NCI-H2196 (cell line): ENCODE data around the gene SPRR1A.

Source experiments
- DNase-seq: peaks from one replicate; lab custom pipeline; 2025; ENCODE audit not compliant: unreplicated experiment; lab: John Stamatoyannopoulos, UW

Gene SPRR1A, protein sequence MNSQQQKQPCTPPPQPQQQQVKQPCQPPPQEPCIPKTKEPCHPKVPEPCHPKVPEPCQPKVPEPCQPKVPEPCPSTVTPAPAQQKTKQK

GRCh38 chr1:152983743-152984142 is at the start of gene SPRR1A:
Gene SPRR1A, plus strand, starts transcription at chr1:152984081. Its CDS starts 1,150 bp downstream, at chr1:152985231.
- no peak for DNase-seq

- DNase-seq: no peak
Measured at GRCh38 chr1:152940614-152941013, 43.3 kb upstream of the SPRR1A start.

GRCh38 chr1:152941037-152941711 is 42.7 kb upstream of the SPRR1A start:
- no peak for DNase-seq

DNA sequence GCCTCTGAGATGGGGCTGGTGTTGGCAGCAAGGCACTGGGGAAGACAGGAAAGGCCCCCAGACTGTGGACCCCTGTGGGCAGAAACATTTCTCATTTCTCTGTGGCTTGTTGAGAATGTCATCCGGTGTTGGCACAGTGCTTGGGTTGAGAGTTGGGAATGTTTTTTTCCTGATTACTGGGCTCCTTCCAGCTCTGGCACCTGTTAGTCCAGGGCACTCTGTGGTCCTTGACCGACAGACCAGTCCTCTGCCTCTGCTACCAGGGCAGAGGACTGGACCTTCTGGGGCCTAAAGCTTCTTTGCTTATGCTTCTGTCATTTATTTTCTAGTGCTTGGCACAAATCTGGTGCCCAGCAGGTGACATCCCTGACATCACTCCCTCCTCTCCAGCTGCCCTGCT is 41.7 kb upstream of the SPRR1A start:
- no peak for DNase-seq

GRCh38 chr1:152946248-152946647 is 37.6 kb upstream of the SPRR1A start:
- DNase-seq: no peak

- DNase-seq: no peak
Measured at GRCh38 chr1:152946651-152947256, 37.1 kb upstream of the SPRR1A start, which contains the start of gene SPRR5. Gene SPRR5, plus strand, starts transcription at chr1:152947206. Its CDS starts 1,349 bp downstream, at chr1:152948555.

DNA sequence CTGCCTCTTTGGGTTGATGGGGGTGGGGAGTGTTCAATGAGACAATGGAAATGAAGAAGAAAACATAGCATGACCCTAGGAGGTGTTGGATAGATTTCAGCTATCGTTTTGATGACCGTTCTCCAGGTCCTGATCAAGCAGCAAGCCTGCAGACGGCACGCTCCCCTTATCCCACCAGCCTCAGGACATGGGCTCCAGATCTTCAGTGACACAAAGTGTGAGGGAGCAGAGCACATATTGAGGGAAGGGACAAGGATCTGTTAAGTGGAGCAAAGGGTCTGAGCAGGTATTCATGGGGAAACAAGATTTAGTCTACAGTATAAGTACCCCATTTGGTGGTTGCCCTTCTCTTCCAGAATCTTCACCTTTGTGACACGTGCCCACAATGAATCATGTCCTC is 32.2 kb upstream of the SPRR1A start:
- no peak for DNase-seq

DNA sequence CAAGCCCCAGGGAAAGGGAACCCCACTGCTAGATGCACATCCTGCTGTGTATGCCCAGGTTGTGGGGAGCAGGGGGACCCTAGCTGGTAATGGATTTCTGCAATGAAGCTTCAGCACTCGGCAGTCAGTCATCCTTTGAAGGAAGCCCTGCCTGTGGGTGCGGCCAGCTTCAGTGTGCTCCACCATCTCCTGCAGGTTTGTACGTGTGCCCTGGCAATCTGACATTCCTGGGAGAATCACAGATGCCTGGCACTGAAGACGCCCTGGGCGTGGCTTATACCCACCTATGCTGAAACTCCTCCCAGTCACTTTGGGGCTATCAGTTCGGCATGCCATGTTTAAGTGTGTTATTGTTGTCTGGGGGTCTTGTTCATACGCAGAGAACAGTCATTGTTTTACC is 30.1 kb upstream of the SPRR1A start:
- no peak for DNase-seq

DNA sequence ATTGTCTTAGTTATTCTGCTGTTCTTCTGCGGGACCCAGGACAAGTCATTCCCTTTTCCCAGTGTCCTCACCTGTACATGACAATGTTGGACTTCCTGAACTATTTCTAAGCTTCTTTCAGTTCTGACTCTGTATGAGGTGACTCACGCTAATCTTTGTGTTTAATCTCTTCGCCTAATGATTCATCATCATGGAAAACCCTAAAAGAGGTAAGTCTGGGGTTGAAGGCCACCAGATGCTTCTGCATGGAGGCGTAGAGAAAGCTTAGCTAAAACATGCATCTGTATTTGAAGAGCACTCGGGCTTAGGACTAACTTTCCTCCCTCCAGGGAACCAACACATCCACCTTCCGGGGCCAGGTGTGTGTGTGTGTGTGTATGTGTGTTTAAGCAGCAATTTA is 29.4 kb upstream of the SPRR1A start:
- DNase-seq: no peak

GRCh38 chr1:152957561-152957960 is 26.3 kb upstream of the SPRR1A start:
- no peak for DNase-seq

DNA sequence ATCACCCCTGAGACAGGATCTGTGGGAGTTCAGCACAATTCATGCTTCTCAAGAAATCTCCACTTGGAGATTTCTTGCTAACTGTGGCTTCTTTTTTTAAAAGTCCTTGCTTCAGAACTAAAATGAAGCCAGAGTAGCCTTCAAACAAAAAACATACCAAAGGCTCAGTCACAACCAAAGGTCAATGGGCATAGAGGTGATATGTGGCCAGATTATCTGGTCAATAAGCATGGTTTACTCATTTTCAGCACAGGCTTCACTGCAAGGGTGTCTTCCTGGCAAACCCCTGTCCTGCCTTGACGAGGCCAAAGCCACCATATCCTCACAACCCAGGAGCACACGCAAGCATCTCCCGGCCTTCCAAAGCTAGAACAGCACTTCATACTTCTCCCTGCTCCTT is 24.6 kb upstream of the SPRR1A start:
- no peak for DNase-seq

DNA sequence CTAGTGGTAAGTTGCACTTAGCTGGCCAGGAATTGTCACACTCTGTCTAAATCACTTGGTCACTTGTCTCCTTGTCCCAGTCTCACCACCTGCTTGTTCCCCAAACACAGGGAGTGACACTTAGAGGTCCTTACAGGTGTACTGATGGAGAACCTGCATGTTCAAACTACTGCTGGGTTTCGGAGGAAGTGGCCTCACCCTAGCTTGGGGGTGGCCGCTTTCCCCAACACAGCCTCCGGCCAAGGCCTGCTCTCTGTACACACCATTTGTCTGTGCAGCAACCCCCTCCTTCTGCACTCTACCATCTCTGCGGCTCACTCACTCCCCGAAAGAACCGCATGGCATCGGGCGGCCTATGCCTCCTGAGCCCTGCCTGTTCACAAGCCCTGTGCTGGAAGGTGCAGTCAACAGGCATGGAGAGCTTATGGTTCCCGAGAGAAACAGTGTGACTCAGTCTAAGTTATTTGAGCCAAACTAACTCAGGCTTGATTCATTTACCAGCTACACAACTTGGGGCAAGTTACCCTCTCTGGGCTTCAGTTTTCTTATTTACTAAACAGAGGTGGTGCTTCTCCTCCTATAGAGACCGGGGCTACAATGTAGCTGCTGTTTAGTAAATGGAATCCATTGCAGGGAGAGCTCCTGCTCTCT is 24.0 kb upstream of the SPRR1A start:
- DNase-seq: no peak

GRCh38 chr1:152960452-152961044 is 23.3 kb upstream of the SPRR1A start:
- DNase-seq: no peak

- no peak for DNase-seq
Measured at GRCh38 chr1:152961226-152961891, 22.5 kb upstream of the SPRR1A start.

GRCh38 chr1:152962876-152963415 is 20.9 kb upstream of the SPRR1A start:
- DNase-seq: no peak

- no peak for DNase-seq
Measured at GRCh38 chr1:152964536-152964935, 19.3 kb upstream of the SPRR1A start.

GRCh38 chr1:152965853-152966252 is 18.0 kb upstream of the SPRR1A start:
- DNase-seq: no peak

DNA sequence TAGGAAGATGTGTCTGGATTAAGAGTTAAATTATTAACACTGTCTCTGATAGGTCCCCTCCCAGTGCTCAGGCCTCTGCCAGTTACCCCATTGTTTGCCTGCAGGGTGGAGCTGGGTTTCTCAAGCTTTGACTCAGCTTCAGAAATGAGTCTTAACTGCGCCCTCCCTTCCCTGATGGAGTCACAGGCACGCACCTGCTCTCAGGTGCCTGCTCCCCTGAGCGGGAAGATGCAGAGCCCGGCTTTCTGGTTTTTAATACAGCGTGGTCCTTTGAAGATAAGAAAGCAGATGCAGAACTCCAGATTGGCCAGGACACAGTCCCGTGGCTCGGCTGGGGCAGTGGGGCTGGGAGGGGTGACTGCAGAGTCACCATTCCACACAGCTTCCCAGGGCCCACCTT is 16.7 kb upstream of the SPRR1A start:
- DNase-seq: no peak

DNA sequence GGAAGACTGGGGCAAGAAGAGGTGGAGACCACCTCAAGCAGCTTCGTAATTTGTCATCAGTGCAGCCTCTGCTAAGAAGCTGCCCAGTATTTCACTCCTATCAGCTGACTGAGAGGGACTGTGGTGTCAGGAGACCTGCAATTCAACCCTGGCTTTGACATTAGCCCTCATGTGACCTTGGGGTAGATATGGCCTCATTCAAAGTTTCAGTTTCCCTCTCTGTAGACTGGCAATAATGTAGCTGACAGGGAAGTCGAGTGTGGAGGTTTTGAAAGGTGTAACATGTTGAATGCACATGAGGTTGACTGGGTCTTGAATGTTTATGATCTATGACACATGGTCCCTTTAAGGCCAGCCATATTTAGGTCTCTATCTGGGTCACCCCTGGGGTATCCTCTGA is 15.6 kb upstream of the SPRR1A start:
- no peak for DNase-seq

- DNase-seq: no peak
Measured at GRCh38 chr1:152969036-152969435, 14.8 kb upstream of the SPRR1A start.

DNA sequence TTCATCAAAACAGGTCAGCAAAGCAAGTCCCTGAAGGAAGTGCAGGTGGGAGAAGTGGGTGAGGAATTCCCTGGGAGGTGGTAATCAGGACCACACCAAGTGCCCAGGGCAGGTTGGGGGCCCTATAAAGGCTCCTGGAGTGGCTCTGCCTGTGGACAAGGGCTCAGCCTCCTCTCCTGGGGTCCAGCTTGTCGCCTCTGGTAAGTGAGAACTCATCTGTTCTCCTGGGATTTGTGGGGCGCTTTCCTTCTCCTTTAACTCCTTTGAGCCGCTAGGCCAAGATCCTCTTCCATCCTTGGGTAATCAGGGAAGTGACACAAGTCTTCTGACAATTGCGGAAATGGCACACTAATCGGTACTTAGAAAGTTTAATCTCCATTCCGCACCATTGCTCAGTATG is 13.4 kb upstream of the SPRR1A start, which contains the start of gene SPRR4:
Gene SPRR4, plus strand, starts transcription at position 154 of the 400 bp plus-strand sequence. CDS start 1,243 bp downstream, outside the sequence.
- no peak for DNase-seq
